Measurements from ENCODE around the gene CCDC110. TPM values are rescaled to one million over a fixed set of nuclear protein-coding genes. Genes with fewer than 3 reads are reported as not detected.

Gene CCDC110
- total and polyA plus RNA-seq, 9 of the 15 experiments (the other 6 are each of a cell fraction or from before 2014, with no cell fraction given): 0.04 to 0.35 (median 0.07) TPM; not detected in 4

GRCh38 chr4:185416955-185417354 is 54.6 kb downstream of the CCDC110 start (continued):
- TF ChIP-seq MGA (IDR thresholded peaks at IDR 0.05) (no peak), FOXA1 (IDR thresholded peaks at IDR 0.05; ENCODE audit: borderline replicate concordance) (no peak), CEBPZ (IDR thresholded peaks at IDR 0.05; ENCODE audit: borderline replicate concordance, low read depth, low read length) (no peak), ARID4B (CRISPR knock-in tag; IDR thresholded peaks at IDR 0.05) (no peak), KHSRP (IDR thresholded peaks at IDR 0.05) (no peak)

Measured in K562 (cell line).